HepG2 (cell line): Measurements from ENCODE around the gene ACOT13. TPM values are rescaled to one million over a fixed set of nuclear protein-coding genes. Genes with fewer than 3 reads are reported as not detected.
A peak's percentile ranks its signal among the peaks of the same experiment; 100 is the strongest.

Experiments
- CAMTA2 ChIP-seq: sonication (generic); formaldehyde crosslinking; IDR thresholded peaks from 2 replicates; pipeline ENCODE4 v1.4.0; 2020; ENCODE audit warnings: mild to moderate bottlenecking, missing genetic modification reagents, borderline replicate concordance
- CBX5 ChIP-seq: sonication (generic); formaldehyde crosslinking; IDR thresholded peaks from 2 replicates; pipeline ENCODE4 v1.4.0; 2020; ENCODE audit warnings: missing genetic modification reagents, borderline replicate concordance
- FOXP1 ChIP-seq, 2 experiments: fragments of 450-650 bp in 1 of 2; IDR thresholded peaks; 2 replicates each; pipeline ENCODE4 v1.6.1; 2017 to 2018; ENCODE audit warnings: antibody characterized with exemption in 1 of 2
- MED13 ChIP-seq: sonication (generic); formaldehyde crosslinking; IDR thresholded peaks from 2 replicates; pipeline ENCODE4 v1.5.0; 2020; ENCODE audit warnings: missing genetic modification reagents
- MTA1 ChIP-seq: sonication (generic); formaldehyde crosslinking; IDR thresholded peaks from 2 replicates; pipeline ENCODE4 v1.4.0; 2020; ENCODE audit warnings: missing genetic modification reagents, mild to moderate bottlenecking, borderline replicate concordance
- POLR2AphosphoS2 ChIP-seq: IDR thresholded peaks from 2 replicates; pipeline ENCODE4 v1.6.1; 2011; ENCODE audit warnings: low read depth, low read length, improper control_type of control experiment
- SATB2 ChIP-seq: sonication (generic); formaldehyde crosslinking; IDR thresholded peaks from 2 replicates; pipeline ENCODE4 v1.5.0; 2020; ENCODE audit warnings: missing genetic modification reagents
- SMAD3 ChIP-seq: sonication (generic); formaldehyde crosslinking; IDR thresholded peaks from 2 replicates; pipeline ENCODE4 v1.4.0; 2020; ENCODE audit warnings: missing genetic modification reagents
- ZBTB33 ChIP-seq: sonication (generic); formaldehyde crosslinking; IDR thresholded peaks from 2 replicates; pipeline ENCODE4 v1.4.0; 2020; ENCODE audit warnings: missing genetic modification reagents
- ZBTB38 ChIP-seq: sonication (generic); formaldehyde crosslinking; IDR thresholded peaks from 2 replicates; pipeline ENCODE4 v1.5.1; 2020; ENCODE audit warnings: mild to moderate bottlenecking, missing genetic modification reagents
- ZNF138 ChIP-seq: sonication (generic); formaldehyde crosslinking; IDR thresholded peaks from 2 replicates; pipeline ENCODE4 v1.5.0; 2020; ENCODE audit warnings: mild to moderate bottlenecking, low read depth, missing genetic modification reagents
- ZNF263 ChIP-seq: sonication (generic); formaldehyde crosslinking; IDR thresholded peaks from 2 replicates; pipeline ENCODE4 v1.4.0; 2020; ENCODE audit warnings: missing genetic modification reagents
- ZNF280B ChIP-seq: sonication (generic); formaldehyde crosslinking; IDR thresholded peaks from 2 replicates; pipeline ENCODE4 v1.5.0; 2020; ENCODE audit warnings: missing genetic modification reagents, mild to moderate bottlenecking, borderline replicate concordance
- ZNF572 ChIP-seq: sonication (generic); formaldehyde crosslinking; IDR thresholded peaks from 2 replicates; pipeline ENCODE4 v1.5.1; 2020; ENCODE audit warnings: mild to moderate bottlenecking, missing genetic modification reagents
- ZNF605 ChIP-seq: sonication (generic); formaldehyde crosslinking; IDR thresholded peaks from 2 replicates; pipeline ENCODE4 v1.8.0; 2022; ENCODE audit warnings: mild to moderate bottlenecking, missing genetic modification reagents
- ZNF7 ChIP-seq: IDR thresholded peaks from 2 replicates; pipeline ENCODE4 v1.6.1; 2016; ENCODE audit warnings: missing biosample characterization, missing genetic modification reagents
- ZNF788 ChIP-seq: sonication (generic); formaldehyde crosslinking; IDR thresholded peaks from 2 replicates; pipeline ENCODE4 v1.5.0; 2020; ENCODE audit warnings: mild to moderate bottlenecking, missing genetic modification reagents, borderline replicate concordance
- ZSCAN22 ChIP-seq: sonication (generic); formaldehyde crosslinking; IDR thresholded peaks from 2 replicates; pipeline ENCODE4 v1.4.0; 2020; ENCODE audit warnings: mild to moderate bottlenecking, missing genetic modification reagents
- polyA plus RNA-seq, 8 experiments: library from polyadenylated mRNA; depleted of rRNA in 3 of 8; stranded (reverse) in 7 of 8; unstranded in 1 of 8; fragments of >200 nt; fragmentation: Illumina TruSeq in 4 of 8; extraction: Trizol in 4 of 8; gene quantifications; 2 replicates each; pipeline versions ENCODE4 v1.2.1 to v1.2.3, GENCODE V29; 2011 to 2016; ENCODE audit warnings: low read depth in 4 of 8, missing spikeins in 1 of 8, mixed read lengths in 1 of 8; ENCODE audit not compliant: insufficient read depth in 1 of 8
- total RNA-seq, 5 experiments: library from RNA; depleted of rRNA; stranded (reverse); fragments of >200 nt; fragmentation: Illumina TruSeq; extraction: Trizol; gene quantifications; 2 replicates each; pipeline ENCODE4 v1.2.3, GENCODE V29; 2016; ENCODE audit warnings: low read depth in 1 of 5
- TF ChIP-seq, protein P1 (sequence below): sonication (generic); formaldehyde crosslinking; IDR thresholded peaks from 2 replicates; pipeline ENCODE4 v1.8.1; 2023; ENCODE audit warnings: mild to moderate bottlenecking, moderate library complexity, missing genetic modification reagents
- TF ChIP-seq, protein P2 (sequence below): sonication (generic); formaldehyde crosslinking; conservative IDR thresholded peaks from 2 replicates; pipeline ENCODE4 v1.8.0; 2022; ENCODE audit warnings: mild to moderate bottlenecking, moderate library complexity, missing genetic modification reagents
- TF ChIP-seq, protein P3 (sequence below): sonication (generic); formaldehyde crosslinking; IDR thresholded peaks from 2 replicates; pipeline ENCODE4 v1.8.0; 2022; ENCODE audit warnings: missing genetic modification reagents, mild to moderate bottlenecking, borderline replicate concordance

ACOT13 gene
- total and polyA plus RNA-seq, 2 of the 13 experiments (the other 11 are each of a cell fraction or from before 2014, with no cell fraction given): 31.5 to 45.1 TPM

DNA sequence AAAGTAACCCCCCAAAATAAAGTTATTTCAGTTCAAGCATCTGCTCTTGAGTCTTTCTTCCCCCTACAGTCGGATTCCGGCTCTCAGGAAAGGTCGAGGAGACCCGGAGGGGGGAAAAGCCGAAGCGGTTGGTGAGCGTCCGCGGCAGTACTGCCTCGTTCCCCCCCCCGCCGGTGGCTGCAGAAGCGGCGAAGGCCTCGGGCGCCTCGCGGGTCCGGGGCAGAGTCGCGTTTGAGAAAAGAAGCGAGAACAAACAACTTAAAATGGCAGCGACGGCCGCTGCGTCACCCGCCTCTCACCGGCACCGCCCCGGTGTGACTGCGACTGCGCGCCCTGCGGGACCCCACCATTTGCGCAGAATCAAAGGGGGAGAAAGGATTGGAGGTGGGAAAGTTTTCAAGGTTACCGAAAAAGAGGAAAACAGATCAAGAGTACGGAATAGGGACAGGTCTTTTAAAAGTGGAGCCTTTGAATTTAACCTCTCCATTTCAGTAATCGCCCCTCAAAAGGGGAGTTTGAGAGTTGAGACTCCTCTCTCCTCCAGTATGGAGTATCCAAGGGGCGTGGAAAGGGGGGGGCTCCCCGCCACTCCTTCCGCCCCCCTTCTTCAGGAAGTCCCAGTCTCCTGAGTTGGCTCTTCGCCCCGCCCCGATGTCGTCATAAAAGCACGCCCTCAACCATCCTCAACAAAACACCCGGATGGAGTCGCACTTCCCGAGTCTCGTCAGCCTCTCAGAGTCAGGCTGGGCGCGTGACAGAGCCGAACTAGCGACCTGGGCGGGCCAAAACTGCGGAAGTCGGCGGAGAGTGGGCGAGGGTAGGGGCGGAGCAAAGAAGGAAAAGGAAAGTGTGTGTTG is 54.0 kb downstream of the ACOT13 start (continued):
- TF ChIP-seq, protein P1, sequence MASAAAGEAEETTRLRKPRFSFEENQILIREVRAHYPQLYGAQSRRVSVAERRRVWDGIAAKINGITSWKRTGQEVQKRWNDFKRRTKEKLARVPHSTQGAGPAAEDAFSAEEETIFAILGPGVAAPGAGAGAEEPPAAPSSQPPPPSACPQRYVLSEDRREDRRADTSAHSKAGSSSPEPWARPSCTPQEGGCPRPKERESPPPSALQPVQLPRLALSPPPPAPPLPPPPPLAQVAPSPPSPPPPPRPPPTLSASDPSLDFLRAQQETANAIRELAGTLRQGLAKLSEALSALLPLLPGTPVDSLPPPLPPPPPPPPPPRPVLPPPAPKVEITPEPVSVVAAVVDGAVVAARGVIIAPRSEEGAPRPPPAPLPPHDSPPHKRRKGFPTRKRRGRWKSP (CRISPR knock-in tag): no peak
- no peak; the same call in 1 of the 2 replicates for TF ChIP-seq ZNF263 (CRISPR knock-in tag)
- TF ChIP-seq ZBTB33: peak; percentile 3; the same call in 1 of the 2 replicates
- peak; percentile 30; the same call in 1 of the 2 replicates for TF ChIP-seq ZBTB38
- no peak for TF ChIP-seq CAMTA2 (CRISPR knock-in tag)
- TF ChIP-seq ZNF280B (CRISPR knock-in tag): no peak
- peak; percentile 47; the same call in 1 of the 2 replicates for TF ChIP-seq ZNF605 (CRISPR knock-in tag)
- 0 out of 2 replicates have a peak, but pooled peaks have one; percentile 33 for TF ChIP-seq ZNF788 (CRISPR knock-in tag)
- TF ChIP-seq ZNF138 (CRISPR knock-in tag): no peak
- no peak for TF ChIP-seq ZSCAN22 (CRISPR knock-in tag)
- TF ChIP-seq POLR2AphosphoS2: peak; percentile 98
- TF ChIP-seq CBX5 (CRISPR knock-in tag): peak; percentile 58; the same call in 1 of the 2 replicates
- TF ChIP-seq SATB2: peak; percentile 95
- no peak for TF ChIP-seq ZNF572 (CRISPR knock-in tag)
- 0 out of 2 replicates have a peak, but pooled peaks have one; percentile 2 for TF ChIP-seq FOXP1 (IDR thresholded peaks at IDR 0.05)
- TF ChIP-seq FOXP1 (CRISPR knock-in tag; IDR thresholded peaks at IDR 0.05): no peak
- TF ChIP-seq, protein P2, sequence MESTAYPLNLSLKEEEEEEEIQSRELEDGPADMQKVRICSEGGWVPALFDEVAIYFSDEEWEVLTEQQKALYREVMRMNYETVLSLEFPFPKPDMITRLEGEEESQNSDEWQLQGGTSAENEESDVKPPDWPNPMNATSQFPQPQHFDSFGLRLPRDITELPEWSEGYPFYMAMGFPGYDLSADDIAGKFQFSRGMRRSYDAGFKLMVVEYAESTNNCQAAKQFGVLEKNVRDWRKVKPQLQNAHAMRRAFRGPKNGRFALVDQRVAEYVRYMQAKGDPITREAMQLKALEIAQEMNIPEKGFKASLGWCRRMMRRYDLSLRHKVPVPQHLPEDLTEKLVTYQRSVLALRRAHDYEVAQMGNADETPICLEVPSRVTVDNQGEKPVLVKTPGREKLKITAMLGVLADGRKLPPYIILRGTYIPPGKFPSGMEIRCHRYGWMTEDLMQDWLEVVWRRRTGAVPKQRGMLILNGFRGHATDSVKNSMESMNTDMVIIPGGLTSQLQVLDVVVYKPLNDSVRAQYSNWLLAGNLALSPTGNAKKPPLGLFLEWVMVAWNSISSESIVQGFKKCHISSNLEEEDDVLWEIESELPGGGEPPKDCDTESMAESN (CRISPR knock-in tag): no peak
- peak; percentile 28; the same call in 1 of the 2 replicates for TF ChIP-seq ZNF7 (CRISPR knock-in tag)
- peak; percentile 62 for TF ChIP-seq SMAD3 (CRISPR knock-in tag)
- TF ChIP-seq MTA1 (CRISPR knock-in tag): peak; percentile 6; the same call in 1 of the 2 replicates
- TF ChIP-seq MED13 (CRISPR knock-in tag): peak; percentile 83
- TF ChIP-seq, protein P3, sequence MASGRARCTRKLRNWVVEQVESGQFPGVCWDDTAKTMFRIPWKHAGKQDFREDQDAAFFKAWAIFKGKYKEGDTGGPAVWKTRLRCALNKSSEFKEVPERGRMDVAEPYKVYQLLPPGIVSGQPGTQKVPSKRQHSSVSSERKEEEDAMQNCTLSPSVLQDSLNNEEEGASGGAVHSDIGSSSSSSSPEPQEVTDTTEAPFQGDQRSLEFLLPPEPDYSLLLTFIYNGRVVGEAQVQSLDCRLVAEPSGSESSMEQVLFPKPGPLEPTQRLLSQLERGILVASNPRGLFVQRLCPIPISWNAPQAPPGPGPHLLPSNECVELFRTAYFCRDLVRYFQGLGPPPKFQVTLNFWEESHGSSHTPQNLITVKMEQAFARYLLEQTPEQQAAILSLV: peak; percentile 29; the same call in 1 of the 2 replicates
